ENCODE results near the gene TBC1D9.

TBC1D9 gene

GRCh38 chr4:140736669-140737343 lies 19.4 kb downstream of the TBC1D9 start:
- H3K9ac ChIP-seq (ENCODE audit: low read length): no peak overlapping the region
- no peak overlapping the region for H3K27ac ChIP-seq (ENCODE audit: low read length)

GRCh38 chr4:140735779-140736391 lies 20.3 kb downstream of the TBC1D9 start:
- Histone ChIP-seq H3K4me3 (ENCODE audit: low read length) (no peak overlapping the region), H3K9ac (ENCODE audit: low read length) (no peak overlapping the region), H3K9me3 (ENCODE audit: control insufficient read depth, low read depth, low read length) (no peaks in the 10 kb centered on the region), H3K27me3 (ENCODE audit: control insufficient read depth, insufficient read depth, low read length) (no peaks in the 10 kb centered on the region), H3K27ac (ENCODE audit: low read length) (no peak overlapping the region), H3K36me3 (ENCODE audit: control insufficient read depth, low read depth, low read length) (no peaks in the 10 kb centered on the region), H3K4me1 (ENCODE audit: control insufficient read depth, low read depth, low read length) (peaks cover 29% of the 10 kb centered on the region)

More at GRCh38 chr4:140736669-140737343, 19.4 kb downstream of the TBC1D9 start:
- Histone ChIP-seq H3K4me3 (ENCODE audit: low read length) (no peak overlapping the region), H3K27me3 (ENCODE audit: control insufficient read depth, insufficient read depth, low read length) (no peaks in the 10 kb centered on the region), H3K4me1 (ENCODE audit: control insufficient read depth, low read depth, low read length) (peaks cover 29% of the 10 kb centered on the region), H3K36me3 (ENCODE audit: control insufficient read depth, low read depth, low read length) (no peaks in the 10 kb centered on the region), H3K9me3 (ENCODE audit: control insufficient read depth, low read depth, low read length) (no peaks in the 10 kb centered on the region)

GRCh38 chr4:140735317-140735716 lies 20.9 kb downstream of the TBC1D9 start:
- Histone ChIP-seq H3K4me3 (ENCODE audit: low read length) (no peak overlapping the region), H3K36me3 (ENCODE audit: control insufficient read depth, low read depth, low read length) (no peaks in the 10 kb centered on the region), H3K9ac (ENCODE audit: low read length) (no peak overlapping the region), H3K4me1 (ENCODE audit: control insufficient read depth, low read depth, low read length) (peaks cover 29% of the 10 kb centered on the region), H3K27ac (ENCODE audit: low read length) (no peak overlapping the region), H3K27me3 (ENCODE audit: control insufficient read depth, insufficient read depth, low read length) (no peaks in the 10 kb centered on the region), H3K9me3 (ENCODE audit: control insufficient read depth, low read depth, low read length) (no peaks in the 10 kb centered on the region)

- Histone ChIP-seq H3K9ac (ENCODE audit: low read length) (no peak overlapping the region), H3K4me3 (ENCODE audit: low read length) (no peak overlapping the region), H3K36me3 (ENCODE audit: control insufficient read depth, low read depth, low read length) (no peaks in the 10 kb centered on the region), H3K9me3 (ENCODE audit: control insufficient read depth, low read depth, low read length) (no peaks in the 10 kb centered on the region), H3K27me3 (ENCODE audit: control insufficient read depth, insufficient read depth, low read length) (no peaks in the 10 kb centered on the region), H3K4me1 (ENCODE audit: control insufficient read depth, low read depth, low read length) (peaks cover 18% of the 10 kb centered on the region), H3K27ac (ENCODE audit: low read length) (no peak overlapping the region)
These were observed 23.4 kb downstream of the TBC1D9 start for GRCh38 chr4:140732780-140733179.

GRCh38 chr4:140729344-140730049 lies 26.7 kb downstream of the TBC1D9 start:
- Histone ChIP-seq H3K9me3 (ENCODE audit: control insufficient read depth, low read depth, low read length) (no peaks in the 10 kb centered on the region), H3K27ac (ENCODE audit: low read length) (no peak overlapping the region), H3K4me3 (ENCODE audit: low read length) (no peak overlapping the region), H3K9ac (ENCODE audit: low read length) (no peak overlapping the region), H3K36me3 (ENCODE audit: control insufficient read depth, low read depth, low read length) (no peaks in the 10 kb centered on the region), H3K27me3 (ENCODE audit: control insufficient read depth, insufficient read depth, low read length) (no peaks in the 10 kb centered on the region), H3K4me1 (ENCODE audit: control insufficient read depth, low read depth, low read length) (no peaks in the 10 kb centered on the region)

GRCh38 chr4:140726776-140727500 lies 29.2 kb downstream of the TBC1D9 start:
- H3K9ac ChIP-seq (ENCODE audit: low read length): no peak overlapping the region
- H3K36me3 ChIP-seq (ENCODE audit: control insufficient read depth, low read depth, low read length): no peaks in the 10 kb centered on the region
- no peaks in the 10 kb centered on the region for H3K9me3 ChIP-seq (ENCODE audit: control insufficient read depth, low read depth, low read length)
- H3K4me3 ChIP-seq (ENCODE audit: low read length): no peak overlapping the region
- H3K4me1 ChIP-seq (ENCODE audit: control insufficient read depth, low read depth, low read length): no peaks in the 10 kb centered on the region
- H3K27me3 ChIP-seq (ENCODE audit: control insufficient read depth, insufficient read depth, low read length): no peaks in the 10 kb centered on the region
- no peak overlapping the region for H3K27ac ChIP-seq (ENCODE audit: low read length)

GRCh38 chr4:140725556-140725955 lies 30.6 kb downstream of the TBC1D9 start:
- no peaks in the 10 kb centered on the region for H3K36me3 ChIP-seq (ENCODE audit: control insufficient read depth, low read depth, low read length)
- H3K27me3 ChIP-seq (ENCODE audit: control insufficient read depth, insufficient read depth, low read length): no peaks in the 10 kb centered on the region
- no peaks in the 10 kb centered on the region for H3K4me1 ChIP-seq (ENCODE audit: control insufficient read depth, low read depth, low read length)
- H3K4me3 ChIP-seq (ENCODE audit: low read length): no peak overlapping the region
- H3K27ac ChIP-seq (ENCODE audit: low read length): no peak overlapping the region
- no peaks in the 10 kb centered on the region for H3K9me3 ChIP-seq (ENCODE audit: control insufficient read depth, low read depth, low read length)
- H3K9ac ChIP-seq (ENCODE audit: low read length): no peak overlapping the region

GRCh38 chr4:140724760-140725159 lies 31.4 kb downstream of the TBC1D9 start:
- Histone ChIP-seq H3K27me3 (ENCODE audit: control insufficient read depth, insufficient read depth, low read length) (no peaks in the 10 kb centered on the region), H3K4me1 (ENCODE audit: control insufficient read depth, low read depth, low read length) (no peaks in the 10 kb centered on the region), H3K9ac (ENCODE audit: low read length) (no peak overlapping the region), H3K36me3 (ENCODE audit: control insufficient read depth, low read depth, low read length) (no peaks in the 10 kb centered on the region), H3K9me3 (ENCODE audit: control insufficient read depth, low read depth, low read length) (no peaks in the 10 kb centered on the region), H3K4me3 (ENCODE audit: low read length) (no peak overlapping the region), H3K27ac (ENCODE audit: low read length) (no peak overlapping the region)

GRCh38 chr4:140720387-140721304 lies 35.5 kb downstream of the TBC1D9 start:
- H3K27ac ChIP-seq (ENCODE audit: low read length): no peak overlapping the region
- no peak overlapping the region for H3K4me3 ChIP-seq (ENCODE audit: low read length)
- H3K27me3 ChIP-seq (ENCODE audit: control insufficient read depth, insufficient read depth, low read length): no peaks in the 10 kb centered on the region
- H3K36me3 ChIP-seq (ENCODE audit: control insufficient read depth, low read depth, low read length): no peaks in the 10 kb centered on the region
- no peaks in the 10 kb centered on the region for H3K4me1 ChIP-seq (ENCODE audit: control insufficient read depth, low read depth, low read length)
- no peaks in the 10 kb centered on the region for H3K9me3 ChIP-seq (ENCODE audit: control insufficient read depth, low read depth, low read length)
- H3K9ac ChIP-seq (ENCODE audit: low read length): no peak overlapping the region

- H3K27ac ChIP-seq (ENCODE audit: low read length): no peak overlapping the region
- no peak overlapping the region for H3K9ac ChIP-seq (ENCODE audit: low read length)
- H3K36me3 ChIP-seq (ENCODE audit: control insufficient read depth, low read depth, low read length): no peaks in the 10 kb centered on the region
- no peaks in the 10 kb centered on the region for H3K27me3 ChIP-seq (ENCODE audit: control insufficient read depth, insufficient read depth, low read length)
- H3K4me1 ChIP-seq (ENCODE audit: control insufficient read depth, low read depth, low read length): no peaks in the 10 kb centered on the region
- no peaks in the 10 kb centered on the region for H3K9me3 ChIP-seq (ENCODE audit: control insufficient read depth, low read depth, low read length)
- H3K4me3 ChIP-seq (ENCODE audit: low read length): no peak overlapping the region
These were observed 36.5 kb downstream of the TBC1D9 start for GRCh38 chr4:140719686-140720085.

- Histone ChIP-seq H3K4me3 (ENCODE audit: low read length) (no peak overlapping the region), H3K36me3 (ENCODE audit: control insufficient read depth, low read depth, low read length) (no peaks in the 10 kb centered on the region), H3K27ac (ENCODE audit: low read length) (no peak overlapping the region), H3K9ac (ENCODE audit: low read length) (no peak overlapping the region), H3K4me1 (ENCODE audit: control insufficient read depth, low read depth, low read length) (no peaks in the 10 kb centered on the region), H3K27me3 (ENCODE audit: control insufficient read depth, insufficient read depth, low read length) (no peaks in the 10 kb centered on the region), H3K9me3 (ENCODE audit: control insufficient read depth, low read depth, low read length) (no peaks in the 10 kb centered on the region)
These were observed 37.2 kb downstream of the TBC1D9 start for GRCh38 chr4:140719022-140719421.
